Nephron progenitor cell (in vitro differentiated cells): Measurements from ENCODE around the gene AKT2.

ENCODE experiments used
- DNase-seq: peaks from one replicate; pipeline ENCODE4 v3.0.0; 2021
- H3K27ac Mint-ChIP-seq: 2 replicates; pipeline ENCODE4 v1.8.0; 2021; ENCODE audit warnings: mild to moderate bottlenecking, moderate library complexity, mixed read lengths
- H3K27me3 Mint-ChIP-seq: 2 replicates; pipeline ENCODE4 v1.8.0; 2021; ENCODE audit warnings: mild to moderate bottlenecking, low read depth, mixed read lengths; ENCODE audit not compliant: poor library complexity
- H3K36me3 Mint-ChIP-seq: 2 replicates; pipeline ENCODE4 v1.8.0; 2021; ENCODE audit warnings: low read depth, mixed read lengths
- H3K4me1 Mint-ChIP-seq: 2 replicates; pipeline ENCODE4 v1.8.0; 2021; ENCODE audit warnings: mixed read lengths
- H3K4me3 Mint-ChIP-seq: 2 replicates; pipeline ENCODE4 v1.8.0; 2021; ENCODE audit warnings: mild to moderate bottlenecking, moderate library complexity, mixed read lengths
- H3K9me3 Mint-ChIP-seq: 2 replicates; pipeline ENCODE4 v1.8.0; 2021; ENCODE audit warnings: mild to moderate bottlenecking, moderate library complexity, mixed read lengths
- CTCF ChIP-seq: fragments of 200-600 bp; sonication (generic); IDR thresholded peaks from 2 replicates; pipeline ENCODE4 v1.5.0; 2021; ENCODE audit warnings: antibody characterized with exemption

The AKT2 gene

GRCh38 chr19:40229484-40229883, 55.7 kb downstream of the AKT2 start:
- Mint-ChIP-seq H3K4me3 (no peak overlapping the region), H3K27ac (no peak overlapping the region), H3K9me3 (peaks cover 3% of the 10 kb centered on the region), H3K4me1 (peaks cover 64% of the 10 kb centered on the region), H3K36me3 (no peaks in the 10 kb centered on the region), H3K27me3 (peaks cover 23% of the 10 kb centered on the region)
- DNase-seq = no peak
- no peak for TF ChIP-seq CTCF

GRCh38 chr19:40228863-40229262, 56.3 kb downstream of the AKT2 start:
- Mint-ChIP-seq H3K4me1 (peaks cover 59% of the 10 kb centered on the region), H3K27me3 (peaks cover 29% of the 10 kb centered on the region), H3K36me3 (no peaks in the 10 kb centered on the region), H3K27ac (peak overlapping the region; percentile 42), H3K9me3 (peaks cover 3% of the 10 kb centered on the region), H3K4me3 (no peak overlapping the region)
- TF ChIP-seq CTCF = no peak
- no peak for DNase-seq

GRCh38 chr19:40228346-40228745, 56.8 kb downstream of the AKT2 start:
- TF ChIP-seq CTCF = no peak
- H3K27ac Mint-ChIP-seq = no peak overlapping the region
- peaks cover 3% of the 10 kb centered on the region for H3K9me3 Mint-ChIP-seq
- H3K36me3 Mint-ChIP-seq = no peaks in the 10 kb centered on the region
- peaks cover 34% of the 10 kb centered on the region for H3K27me3 Mint-ChIP-seq
- peaks cover 59% of the 10 kb centered on the region for H3K4me1 Mint-ChIP-seq
- no peak for DNase-seq
- no peak overlapping the region for H3K4me3 Mint-ChIP-seq

DNA sequence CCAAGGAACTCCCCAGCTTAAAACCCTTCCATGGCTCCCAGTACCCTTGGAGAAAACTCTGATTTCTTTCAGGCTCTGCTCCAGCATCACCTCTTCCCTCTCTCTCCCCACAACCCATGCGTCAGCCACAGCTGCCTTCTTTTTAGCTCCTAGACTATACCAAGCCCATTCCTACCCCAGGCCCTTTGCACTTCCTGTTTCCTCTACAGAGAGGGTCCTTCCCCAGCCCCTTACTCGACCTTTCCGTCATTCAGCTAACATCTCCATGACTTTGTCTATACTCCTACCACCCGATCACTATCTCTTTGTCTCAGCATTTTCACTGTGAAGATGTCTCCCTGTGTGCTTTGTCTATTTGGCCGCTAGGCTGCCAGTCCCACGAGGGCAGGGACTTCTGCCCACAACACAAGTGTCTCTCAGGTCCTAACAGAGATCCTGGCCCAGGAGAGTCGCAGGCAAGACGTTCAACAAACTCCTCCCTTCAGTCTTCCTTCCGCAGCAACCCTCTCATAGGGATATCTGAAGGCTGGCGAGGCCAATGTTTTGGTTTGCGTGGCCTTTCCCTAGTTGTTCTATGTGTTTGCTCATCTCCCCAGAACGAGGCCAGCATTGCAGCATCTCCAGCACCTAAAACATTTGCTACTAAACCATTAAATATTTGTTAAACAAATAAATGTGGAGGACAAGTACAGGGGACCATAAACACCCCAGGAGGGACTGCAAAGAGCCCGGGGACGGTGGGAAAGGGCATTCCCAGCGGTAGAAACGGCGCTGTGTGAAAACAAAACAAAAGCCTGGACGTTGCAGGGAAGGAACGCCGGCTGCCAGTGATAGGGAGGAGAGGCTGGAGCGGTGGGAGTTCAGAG, 59.5 kb downstream of the AKT2 start:
- Mint-ChIP-seq H3K36me3 (peaks cover 5% of the 10 kb centered on the region), H3K4me3 (peak overlapping the region; percentile 4), H3K27me3 (peaks cover 60% of the 10 kb centered on the region)

GRCh38 chr19:40224342-40225150, 60.6 kb downstream of the AKT2 start:
- no peak for TF ChIP-seq CTCF
- Mint-ChIP-seq H3K27ac (no peak overlapping the region), H3K36me3 (peaks cover 5% of the 10 kb centered on the region), H3K4me1 (peaks cover 26% of the 10 kb centered on the region), H3K4me3 (no peak overlapping the region), H3K9me3 (peaks cover 9% of the 10 kb centered on the region), H3K27me3 (peaks cover 71% of the 10 kb centered on the region)
- DNase-seq = no peak

More for the DNA sequence above, 59.5 kb downstream of the AKT2 start:
- no peak for TF ChIP-seq CTCF
- no peak overlapping the region for H3K27ac Mint-ChIP-seq
- peaks cover 9% of the 10 kb centered on the region for H3K9me3 Mint-ChIP-seq
- H3K4me1 Mint-ChIP-seq = peaks cover 38% of the 10 kb centered on the region
- DNase-seq = no peak
